ENCODE results near the gene HHEX. TPM values are rescaled to one million over a fixed set of nuclear protein-coding genes. Genes with fewer than 3 reads are reported as not detected.
"Not testable (repeated sequence)": the region's sequence is repeated elsewhere in the genome, so short reads cannot be mapped to it uniquely, and the experiment has no call there.

HHEX gene
- total RNA-seq, 3 donors from 2014 or later: 0.50 to 1.0 (median 0.53) TPM

DNA sequence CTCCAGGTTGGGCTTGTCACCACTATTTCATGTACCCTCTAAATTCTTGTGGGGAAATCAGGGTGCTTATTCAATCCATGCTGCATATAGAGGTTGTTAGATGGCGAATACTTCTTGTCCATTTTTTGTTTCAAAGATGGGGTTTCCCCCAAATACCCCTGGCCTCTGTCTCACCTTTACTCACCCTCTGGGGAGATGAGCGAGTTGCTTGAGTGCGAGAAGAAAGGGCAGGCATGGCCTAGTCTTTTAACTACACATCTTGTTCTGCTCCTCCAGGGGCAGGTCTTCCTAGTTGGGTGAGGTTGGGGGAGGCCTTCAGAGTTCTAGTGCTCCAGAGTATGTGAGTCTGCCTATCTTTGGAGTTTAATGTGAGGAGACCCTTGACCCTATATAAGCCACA, 46.2 kb downstream of the HHEX start:
- no peak for ATAC-seq
- no peak for DNase-seq
- no peak overlapping the region for H3K4me3 Mint-ChIP-seq
- no peaks in the 10 kb centered on the region for H3K9me3 Mint-ChIP-seq
- no peaks in the 10 kb centered on the region for H3K4me1 Mint-ChIP-seq (ENCODE audit: low read depth)
- H3K27me3 Mint-ChIP-seq (ENCODE audit: low read depth): peaks cover 16% of the 10 kb centered on the region
- H3K36me3 Mint-ChIP-seq (ENCODE audit: insufficient read depth): no peaks in the 10 kb centered on the region

DNA sequence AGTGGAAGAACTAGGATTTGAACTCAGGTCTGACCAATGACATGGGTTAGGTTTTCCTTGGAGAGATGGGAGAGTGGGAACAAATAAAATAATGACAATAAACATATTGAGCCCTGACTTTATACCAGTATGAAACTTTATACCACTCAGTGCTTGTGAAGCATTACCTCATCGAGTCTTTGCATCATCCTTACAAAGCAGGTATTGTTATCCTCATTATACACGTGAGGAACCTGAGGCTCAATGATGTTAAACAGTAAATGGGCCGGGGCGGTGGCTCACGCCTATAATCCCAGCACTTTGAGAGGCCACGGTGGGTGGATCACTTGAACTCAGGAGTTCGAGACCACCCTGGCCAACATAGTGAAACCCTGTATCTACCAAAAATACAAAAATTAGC, 47.7 kb downstream of the HHEX start:
- Mint-ChIP-seq H3K36me3 (ENCODE audit: insufficient read depth) (no peaks in the 10 kb centered on the region), H3K27me3 (ENCODE audit: low read depth) (peaks cover 16% of the 10 kb centered on the region), H3K4me1 (ENCODE audit: low read depth) (peaks cover 2% of the 10 kb centered on the region), H3K9me3 (no peaks in the 10 kb centered on the region), H3K4me3 (no peak overlapping the region)
- DNase-seq (no peak), ATAC-seq (no peak)

DNA sequence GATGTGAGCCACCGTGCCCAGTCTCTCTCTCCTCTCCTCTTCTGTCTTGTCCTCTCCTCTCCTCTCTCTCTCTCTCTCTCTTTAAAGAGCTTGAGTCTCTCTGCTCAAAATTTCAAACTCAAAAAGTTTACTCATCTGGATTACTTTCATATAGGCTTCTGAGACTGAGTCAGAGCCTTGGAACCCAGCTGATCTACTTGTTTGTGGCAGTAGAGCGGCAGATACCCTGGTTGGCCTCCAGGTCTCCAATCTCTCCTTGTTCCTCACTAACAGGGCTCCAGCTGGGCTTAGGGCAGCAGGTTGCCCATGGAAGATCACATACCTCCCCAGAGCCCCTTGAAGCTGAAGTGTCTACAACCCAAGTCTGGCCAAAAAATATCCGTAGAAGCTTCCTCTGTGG, 51.0 kb downstream of the HHEX start:
- H3K9me3 Mint-ChIP-seq: no peaks in the 10 kb centered on the region
- H3K27me3 Mint-ChIP-seq (ENCODE audit: low read depth): peaks cover 16% of the 10 kb centered on the region
- DNase-seq: no peak
- no peak overlapping the region for H3K4me3 Mint-ChIP-seq
- H3K36me3 Mint-ChIP-seq (ENCODE audit: insufficient read depth): no peaks in the 10 kb centered on the region
- peaks cover 6% of the 10 kb centered on the region for H3K4me1 Mint-ChIP-seq (ENCODE audit: low read depth)
- ATAC-seq: no peak

DNA sequence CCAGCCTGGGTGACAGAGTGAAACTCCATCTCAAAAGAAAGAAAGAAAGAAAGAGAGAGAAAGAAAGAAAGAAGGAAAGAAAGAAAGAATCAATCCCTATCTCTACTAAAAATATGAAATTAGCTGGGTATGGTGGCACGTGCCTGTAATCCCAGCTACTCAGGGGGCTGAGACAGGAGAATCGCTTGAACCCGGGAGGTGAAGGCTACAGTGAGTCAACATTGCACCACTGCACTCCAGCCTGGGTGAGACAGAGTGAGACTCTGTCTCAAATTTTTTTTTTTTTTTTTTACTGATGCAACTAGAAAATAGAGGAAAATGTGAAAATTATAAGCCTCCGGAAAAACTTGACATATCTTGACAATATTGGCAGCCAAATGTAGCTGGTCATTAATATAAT, 52.0 kb downstream of the HHEX start:
- H3K4me3 Mint-ChIP-seq; DNase-seq; H3K9me3 Mint-ChIP-seq; ATAC-seq; H3K36me3 Mint-ChIP-seq (ENCODE audit: insufficient read depth); H3K4me1 Mint-ChIP-seq (ENCODE audit: low read depth): not testable (repeated sequence)
- peaks cover 15% of the 10 kb centered on the region for H3K27me3 Mint-ChIP-seq (ENCODE audit: low read depth)

DNA sequence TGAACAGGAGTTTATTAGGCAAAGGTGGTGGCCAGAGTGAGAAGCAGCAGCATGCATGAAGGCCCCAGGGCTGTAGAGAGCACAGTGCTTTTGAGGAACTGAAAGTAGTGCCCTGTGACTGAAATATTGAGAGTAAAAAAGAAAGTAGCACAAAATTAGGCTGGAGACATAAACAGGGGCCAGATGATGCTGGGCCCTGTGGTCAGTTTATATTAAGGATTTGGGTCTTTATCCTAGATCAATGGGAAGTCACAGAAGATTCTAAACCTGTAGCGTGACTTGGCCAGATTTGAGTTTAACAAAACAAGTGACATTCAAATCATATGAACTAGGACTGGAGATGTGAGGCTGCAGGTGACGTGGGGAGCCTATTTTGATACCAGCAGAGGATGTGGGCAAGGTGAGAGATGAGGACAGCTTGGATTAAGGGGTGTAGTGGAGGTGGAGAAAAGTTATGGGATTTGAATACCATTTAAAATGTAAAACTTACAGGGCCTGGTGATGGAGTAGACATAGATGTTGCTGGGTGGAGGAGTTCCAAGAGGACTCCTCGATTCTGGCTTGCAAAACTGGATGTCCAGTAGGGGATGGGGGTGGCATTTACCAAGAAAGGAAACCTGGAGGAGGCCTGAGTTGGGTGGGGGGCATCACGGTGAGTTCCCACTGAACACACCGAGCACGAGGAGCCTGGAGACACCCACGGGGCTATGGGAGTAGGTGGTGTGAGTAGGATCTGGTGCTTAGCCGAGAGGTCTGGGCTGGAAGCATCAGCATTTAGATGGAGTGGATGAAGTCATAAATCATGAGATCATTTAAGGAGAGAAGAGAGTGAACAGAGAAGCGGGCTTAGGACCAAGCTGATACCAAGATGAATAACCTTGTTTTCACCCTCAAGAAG, 52.8 kb downstream of the HHEX start:
- no peak for ATAC-seq
- H3K4me3 Mint-ChIP-seq: no peak overlapping the region
- no peaks in the 10 kb centered on the region for H3K9me3 Mint-ChIP-seq

More for the DNA sequence above, 52.8 kb downstream of the HHEX start:
- H3K4me1 Mint-ChIP-seq (ENCODE audit: low read depth): peaks cover 7% of the 10 kb centered on the region
- peaks cover 12% of the 10 kb centered on the region for H3K27me3 Mint-ChIP-seq (ENCODE audit: low read depth)
- no peak for DNase-seq
- no peaks in the 10 kb centered on the region for H3K36me3 Mint-ChIP-seq (ENCODE audit: insufficient read depth)

Other genes starting within 250 kb of the HHEX start
- gene IDE, start 115.9 kb upstream of the HHEX start, total RNA-seq: 10 to 100 TPM; 45.7 to 48.8 (median 47.4) TPM
- gene KIF11, start 96.8 kb upstream of the HHEX start, total RNA-seq: 1 to 10 TPM; 4.6 to 6.3 (median 5.8) TPM
- gene EXOC6, start 158.6 kb downstream of the HHEX start, total RNA-seq: 10 to 100 TPM; 10.3 to 11.2 (median 10.8) TPM

Data from activated T-cell treated with anti-CD3 and anti-CD28 coated beads, Interleukin-2, amount 50 U/mL, for 4 hours (primary cell).